Heart left ventricle (tissue), 16 donors: ENCODE data around the gene CCDC92B. TPM values are rescaled to one million over a fixed set of nuclear protein-coding genes. Genes with fewer than 3 reads are reported as not detected.
A peak's percentile ranks its signal among the peaks of the same experiment; 100 is the strongest.

Experiments
- ATAC-seq, 4 donors: fragments of 200-7000 bp; cut with Tn5 transposase; one replicate each; pipeline ENCODE4 v1.9.1; 2020 to 2022; ENCODE audit warnings: moderate library complexity in 4 of 4, mild to moderate bottlenecking in 3 of 4, moderate number of reproducible peaks in 1 of 4
- DNase-seq, 5 donors: peaks; one replicate each; pipeline ENCODE4 v3.0.0-alpha.2; 2020
- H3K27ac ChIP-seq, 12 donors: fragments of 200-600 bp; sonication (generic) in 4 of 12; one replicate each; pipeline versions ENCODE4 v1.5.0 to v1.8.0; 2016 to 2022; ENCODE audit warnings: mild to moderate bottlenecking in 2 of 12
- H3K27me3 ChIP-seq, 9 donors: fragments of 200-600 bp; sonication (generic) in 2 of 9; one replicate each; pipeline versions ENCODE4 v1.5.1 to v1.8.0; 2016 to 2022; ENCODE audit warnings: mild to moderate bottlenecking in 3 of 9
- H3K36me3 ChIP-seq, 9 donors: fragments of 200-600 bp; sonication (generic) in 2 of 9; one replicate each; pipeline versions ENCODE4 v1.5.0 to v1.8.0; 2018 to 2022; ENCODE audit warnings: mild to moderate bottlenecking in 2 of 9
- H3K4me1 ChIP-seq, 12 donors: fragments of 200-600 bp; sonication (generic) in 4 of 12; one replicate each; pipeline versions ENCODE4 v1.5.0 to v1.8.0; 2016 to 2022; ENCODE audit warnings: mild to moderate bottlenecking in 3 of 12
- H3K4me3 ChIP-seq, 12 donors: fragments of 200-600 bp; sonication (generic) in 4 of 12; one replicate each; pipeline versions ENCODE4 v1.5.0 to v1.8.0; 2017 to 2022; ENCODE audit warnings: mild to moderate bottlenecking in 9 of 12, moderate library complexity in 4 of 12
- H3K9me3 ChIP-seq, 12 donors: fragments of 200-600 bp; sonication (generic) in 4 of 12; one replicate each; pipeline versions ENCODE4 v1.5.0 to v1.8.0; 2016 to 2022; ENCODE audit warnings: mild to moderate bottlenecking in 1 of 12
- CTCF ChIP-seq, 12 donors: fragments of 200-600 bp; sonication (generic) in 4 of 12; IDR thresholded peaks; one replicate each; pipeline versions ENCODE4 v1.5.0 to v1.8.0; 2018 to 2022; ENCODE audit warnings: antibody characterized with exemption in 12 of 12, mild to moderate bottlenecking in 5 of 12
- POLR2A ChIP-seq, 2 donors: fragments of 450-650 bp; IDR thresholded peaks; one replicate each; pipeline ENCODE4 v1.6.1; 2017; ENCODE audit warnings: antibody characterized with exemption in 2 of 2, mild to moderate bottlenecking in 2 of 2, moderate library complexity in 2 of 2
- WGBS, 4 donors: extraction: QIAGEN DNeasy Blood & Tissue Kit in 2 of 4; methylation state at CpG; one replicate each; pipeline versions ENCODE4 v1.1.5 to v1.1.7; 2013 to 2018; 5-methylcytosine and 5-hydroxymethylcytosine counted together
- intact Hi-C, 10 donors: fragments of 100-400 bp; cut with DNase I; formaldehyde crosslinking; loops; one replicate each; pipeline versions ENCODE4 v1.11.1 to v1.14.2; 2022
- polyA plus RNA-seq, 2 donors: library from polyadenylated mRNA; stranded (reverse); fragments of 200-250 nt; gene quantifications; one replicate each; pipeline ENCODE4 v1.2.3, GENCODE V29; 2013
- total RNA-seq, 9 donors: library from RNA; depleted of rRNA in 2 of 9; stranded (reverse); fragments of >200 nt in 2 of 9; fragmentation: NEBNext Ultra II Directional in 3 of 9; extraction: Animal tissue kit (Norgen Biotek cat#: 25700) in 3 of 9; gene quantifications; one replicate each; pipeline versions ENCODE4 v1.1.0 to v1.2.4, GENCODE V29; 2016 to 2023
- donor health status: ischemic (EF 13 %, LVEDD 7.1; RV severe dilation, severe dysfunction).
- donor health status: healthy with polysubstance abuse.
- donor health status: DM: no; HTN: yes; CAD: no.
- donor health status: DM: no; HTN: no; CAD: no.
- donor health status: ischemic (EF 25% LVEDD 6.9; RV normal size, moderate dysfunction).
- donor health status: ischemic (EF 25% LVEDD 5.7; RV mildly dilated, moderate dysfunction).
- donor health status: healthy.
- donor health status: DM: yes; HTN: yes; CAD: no.
- donor health status: ischemic (EF 35%, LVEDD 5.7; RV mildly dilated, moderate dysfunction).
- donor health status: nonischemic (EF 11% LVEDD 7.7; RV severe dilation, severe dysfunction).
- donor health status: DM: yes; HTN: yes; CAD: no.
- donor health status: PGD.
- donor health status: ischemic (EF 29% LVEDD 5.4; RV normal size, mild dysfunction).
- donor health status: nonischemic (EF 23%, LVEDD 6.1; RV moderate dilation, normal function).

CCDC92B gene
- total and polyA plus RNA-seq, 11 donors = 0.03 to 0.44 (median 0.18) TPM; not detected in 3

DNA sequence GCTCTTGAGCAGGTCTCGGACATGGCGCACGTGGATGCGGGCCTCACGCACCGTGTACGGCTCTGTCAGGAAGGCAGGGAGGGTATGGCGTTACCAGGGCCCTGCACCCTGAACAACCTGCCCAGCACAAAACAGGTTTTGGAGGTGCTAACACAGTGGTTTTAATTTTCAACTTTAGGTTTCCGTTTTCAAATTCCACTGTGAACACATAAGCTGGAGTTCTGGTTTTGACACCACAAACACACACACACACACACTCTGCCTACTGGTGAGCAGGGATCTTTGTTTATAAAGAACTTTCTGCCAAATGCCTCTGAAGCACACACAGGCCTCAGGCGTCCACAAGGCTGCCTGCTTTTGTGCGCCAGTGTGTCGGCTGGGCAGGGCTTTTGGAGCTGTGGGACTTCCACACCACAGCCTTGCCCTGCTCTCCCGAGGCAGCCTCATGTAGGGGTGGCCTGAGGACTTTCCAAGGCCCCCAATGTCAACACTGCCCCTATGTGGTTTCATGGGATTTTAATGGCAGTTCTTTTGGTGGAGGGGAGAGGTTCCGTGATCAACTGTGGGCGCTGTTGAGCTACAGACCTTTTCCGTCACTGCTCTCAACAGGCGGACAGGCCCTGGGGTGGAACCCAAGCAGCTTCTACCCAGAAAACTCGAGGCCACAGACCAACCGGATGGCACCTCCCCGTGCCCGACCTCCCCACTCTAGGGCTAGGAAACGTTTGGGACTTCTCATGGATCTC is 47.3 kb downstream of the CCDC92B start:
- Histone ChIP-seq H3K4me3 (no peak overlapping the region), H3K36me3 (peaks cover 0 to 74% (median 70%) of the 10 kb centered on the region in 9 donors), H3K9me3 (no peaks in the 10 kb centered on the region), H3K27ac (no peak overlapping the region), H3K4me1 (peaks cover 0 to 32% (median 10%) of the 10 kb centered on the region in 12 donors), H3K27me3 (no peaks in the 10 kb centered on the region)
- TF ChIP-seq CTCF (IDR thresholded peaks at IDR 0.05) (no peak), POLR2A (IDR thresholded peaks at IDR 0.05) (no peak)
- DNase-seq = peak in 3 of 5 donors; percentile 17 to 24 (median 18)
- no peak for ATAC-seq
- intact Hi-C loops = loop anchor here in 1 of 10 donors (10.0 kb wide), 1 partner anchor 307 kb away; no protein-coding TSS in a partner anchor
- WGBS, 4 donors = 86 to 90% (median 87%) methylated on average over 22 of the region's 22 CpGs

DNA sequence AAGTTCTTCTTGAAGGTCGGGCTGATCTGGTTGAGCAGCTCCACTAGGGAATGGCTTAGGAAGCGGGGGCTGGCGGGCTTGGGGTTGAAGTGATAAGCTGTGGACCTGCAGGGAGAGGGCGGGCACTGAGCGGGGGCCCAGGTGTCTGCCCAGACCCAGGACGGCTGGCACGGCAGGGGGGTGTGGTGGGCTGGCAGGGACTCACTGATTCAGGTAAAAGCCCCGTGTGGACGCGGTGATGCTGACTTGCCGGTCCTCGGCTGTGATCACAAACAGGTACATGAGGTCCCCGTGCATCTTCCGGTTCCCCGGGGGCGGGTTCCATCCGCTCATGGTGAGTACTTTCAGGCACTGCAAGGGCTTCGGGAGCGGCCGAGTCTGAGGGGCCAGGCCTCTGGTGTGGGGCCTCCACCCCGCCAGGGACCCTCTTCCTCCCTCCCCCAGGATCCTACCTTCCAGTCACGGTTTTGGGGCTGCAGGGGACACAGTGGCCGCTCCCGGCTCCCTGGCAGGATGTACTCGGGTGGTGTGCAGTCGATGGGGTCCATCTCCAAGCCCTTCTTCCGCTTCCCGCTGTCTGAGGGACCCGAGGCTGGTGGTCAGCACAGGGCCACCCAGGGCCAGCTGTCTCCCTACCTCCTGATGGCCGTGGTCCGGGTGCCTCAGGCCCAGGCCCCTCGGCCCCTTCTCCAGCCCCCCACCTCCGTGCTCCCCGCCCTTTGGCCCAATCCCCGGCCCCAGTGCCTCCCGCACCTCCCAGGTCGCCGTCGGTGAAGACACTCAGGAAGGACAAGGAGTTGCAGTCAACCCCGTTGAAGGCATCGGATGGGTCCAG is 48.1 kb downstream of the CCDC92B start:
- Histone ChIP-seq H3K9me3 (no peaks in the 10 kb centered on the region), H3K4me3 (no peak overlapping the region), H3K36me3 (peaks cover 1 to 82% (median 77%) of the 10 kb centered on the region in 9 donors), H3K27ac (no peak overlapping the region), H3K4me1 (peaks cover 0 to 26% (median 9%) of the 10 kb centered on the region in 12 donors), H3K27me3 (no peaks in the 10 kb centered on the region)
- DNase-seq (peak in 2 of 5 donors; percentile 24 to 63), ATAC-seq (no peak)
- intact Hi-C loops = loop anchor here in 1 of 10 donors (10.0 kb wide), 1 partner anchor 307 kb away; no protein-coding TSS in a partner anchor
- no peak for TF ChIP-seq CTCF (IDR thresholded peaks at IDR 0.05)
- no peak for TF ChIP-seq POLR2A (IDR thresholded peaks at IDR 0.05)
- WGBS, 4 donors = 90 to 93% (median 91%) methylated on average over 24 to 41 of the region's 41 CpGs

GRCh38 chr17:2700491-2701141 is 48.8 kb downstream of the CCDC92B start:
- Histone ChIP-seq H3K27ac (no peak overlapping the region), H3K4me1 (peaks cover 0 to 21% (median 6%) of the 10 kb centered on the region in 12 donors), H3K27me3 (no peaks in the 10 kb centered on the region), H3K36me3 (peaks cover 4 to 89% (median 85%) of the 10 kb centered on the region in 9 donors), H3K9me3 (no peaks in the 10 kb centered on the region), H3K4me3 (no peak overlapping the region)
- intact Hi-C loops = loop anchor here in 1 of 10 donors (10.0 kb wide), 1 partner anchor 306 kb away; no protein-coding TSS in a partner anchor
- ATAC-seq (no peak), DNase-seq (peak in 3 of 5 donors; percentile 23 to 50 (median 27))
- WGBS, 4 donors = 88 to 93% (median 91%) methylated on average over 16 to 27 of the region's 27 CpGs
- TF ChIP-seq POLR2A (IDR thresholded peaks at IDR 0.05) (no peak), CTCF (IDR thresholded peaks at IDR 0.05) (no peak)
